SU-DHL-6 (cell line): ENCODE data around the gene RAB1B.

Experiments
- H2AFZ ChIP-seq: fragments of 200-600 bp; sonication (generic); 2 replicates; pipeline ENCODE4 v1.6.1; 2014; ENCODE audit warnings: low read depth, mild to moderate bottlenecking, moderate library complexity, mixed read lengths, antibody characterized with exemption, low read length; ENCODE audit not compliant: severe bottlenecking
- H3F3A ChIP-seq: fragments of 200-600 bp; shearing (Covaris generic); 2 replicates; pipeline ENCODE4 v1.6.0; 2016; ENCODE audit warnings: antibody characterized with exemption, mild to moderate bottlenecking; ENCODE audit not compliant: insufficient read depth
- H3K27ac ChIP-seq: fragments of 200-600 bp; sonication (generic); 2 replicates; pipeline ENCODE4 v1.5.1; 2016; ENCODE audit warnings: low read depth, mild to moderate bottlenecking, low read length, moderate library complexity, mixed read lengths
- H3K27me3 ChIP-seq: fragments of 200-600 bp; sonication (generic), shearing (Covaris generic); 2 replicates; pipeline ENCODE4 v1.6.0; 2014; ENCODE audit warnings: mild to moderate bottlenecking, low read length
- H3K36me3 ChIP-seq: fragments of 200-600 bp; sonication (generic); 2 replicates; pipeline ENCODE4 v1.6.1; 2014; ENCODE audit warnings: mild to moderate bottlenecking, low read length, mixed read lengths
- H3K4me2 ChIP-seq: fragments of 300-600, 200-600 bp; shearing (Covaris generic), sonication (generic); 2 replicates; pipeline ENCODE4 v1.6.0; 2014; ENCODE audit warnings: low read length, low read depth, mild to moderate bottlenecking; ENCODE audit not compliant: poor library complexity, severe bottlenecking
- H3K4me3 ChIP-seq: fragments of 200-600 bp; sonication (generic); 2 replicates; pipeline ENCODE4 v1.5.1; 2014; ENCODE audit warnings: antibody characterized with exemption, low read length, mild to moderate bottlenecking, mixed read lengths; ENCODE audit not compliant: insufficient read depth, poor library complexity, severe bottlenecking
- H3K79me2 ChIP-seq: fragments of 200-600 bp; sonication (generic); 2 replicates; pipeline ENCODE4 v1.6.1; 2014; ENCODE audit warnings: mild to moderate bottlenecking, low read length, moderate library complexity; ENCODE audit not compliant: insufficient read depth
- H3K9ac ChIP-seq: fragments of 200-600 bp; sonication (generic); 2 replicates; pipeline ENCODE4 v1.7.0; 2014; ENCODE audit warnings: mild to moderate bottlenecking, low read length
- H3K9me2 ChIP-seq: fragments of 200-600 bp; sonication (generic); replicated peaks from 2 replicates; pipeline ENCODE4 v1.6.1; 2014; ENCODE audit warnings: low read length; ENCODE audit not compliant: insufficient read depth
- H3K9me3 ChIP-seq: fragments of 200-600 bp; sonication (generic); 2 replicates; pipeline ENCODE4 v1.6.1; 2014; ENCODE audit warnings: low read length, mixed read lengths; ENCODE audit not compliant: insufficient read depth
- H4K20me1 ChIP-seq: fragments of 200-600 bp; sonication (generic); 2 replicates; pipeline ENCODE4 v1.6.1; 2014; ENCODE audit warnings: low read depth, mild to moderate bottlenecking, antibody characterized with exemption, low read length, moderate library complexity, mixed read lengths
- CTCF ChIP-seq: fragments of 200-600 bp; sonication (generic); IDR thresholded peaks from one replicate; pipeline ENCODE4 v1.5.1; 2017; ENCODE audit warnings: antibody characterized with exemption, mild to moderate bottlenecking, low read length, moderate library complexity; ENCODE audit not compliant: insufficient read depth, poor library complexity, severe bottlenecking
- EZH2phosphoT487 ChIP-seq: fragments of 200-600 bp; sonication (generic), shearing (Covaris generic); conservative IDR thresholded peaks from 2 replicates; pipeline ENCODE4 v1.6.1; 2018; ENCODE audit warnings: mild to moderate bottlenecking, antibody characterized with exemption, low read length, moderate library complexity, mixed read lengths

Gene RAB1B

GRCh38 chr11:66258473-66258893, 10.0 kb upstream of the RAB1B start:
- H3K9me2 ChIP-seq, result no peaks in the 10 kb centered on the region
- H3K27me3 ChIP-seq, result no peaks in the 10 kb centered on the region
- H3K4me3 ChIP-seq, result peak overlapping the region; percentile 90
- peak overlapping the region; percentile 88 for H3K9ac ChIP-seq
- TF ChIP-seq CTCF, result no peak
- TF ChIP-seq EZH2phosphoT487, result no peak
- H3K9me3 ChIP-seq, result no peaks in the 10 kb centered on the region
- no peak overlapping the region for H3K27ac ChIP-seq
- no peaks in the 10 kb centered on the region for H4K20me1 ChIP-seq
- H3K79me2 ChIP-seq, result no peaks in the 10 kb centered on the region; the same call in 1 of the 2 replicates
- no peaks in the 10 kb centered on the region for H3F3A ChIP-seq
- H2AFZ ChIP-seq, result no peak overlapping the region
- peak overlapping the region; percentile 78 for H3K4me2 ChIP-seq
- H3K36me3 ChIP-seq, result no peaks in the 10 kb centered on the region

- Histone ChIP-seq H3K27ac (no peak overlapping the region), H3F3A (no peaks in the 10 kb centered on the region), H3K9me3 (no peaks in the 10 kb centered on the region), H3K4me3 (no peak overlapping the region), H2AFZ (no peak overlapping the region), H3K9ac (no peak overlapping the region; the same call in 1 of the 2 replicates), H3K36me3 (no peaks in the 10 kb centered on the region), H3K79me2 (no peaks in the 10 kb centered on the region; the same call in 1 of the 2 replicates), H3K27me3 (no peaks in the 10 kb centered on the region), H3K4me2 (peak overlapping the region; percentile 78), H4K20me1 (no peaks in the 10 kb centered on the region), H3K9me2 (no peaks in the 10 kb centered on the region)
- TF ChIP-seq EZH2phosphoT487 (no peak), CTCF (no peak)
Measured at GRCh38 chr11:66259225-66259624, 9.2 kb upstream of the RAB1B start.

- no peak overlapping the region for H3K9ac ChIP-seq
- H3K79me2 ChIP-seq, result no peaks in the 10 kb centered on the region; the same call in 1 of the 2 replicates
- TF ChIP-seq EZH2phosphoT487 (no peak), CTCF (no peak)
- H3F3A ChIP-seq, result no peaks in the 10 kb centered on the region
- no peak overlapping the region for H3K27ac ChIP-seq
- no peaks in the 10 kb centered on the region for H3K9me2 ChIP-seq
- no peaks in the 10 kb centered on the region for H3K9me3 ChIP-seq
- no peaks in the 10 kb centered on the region for H3K27me3 ChIP-seq
- no peak overlapping the region for H3K4me2 ChIP-seq
- H4K20me1 ChIP-seq, result no peaks in the 10 kb centered on the region
- no peak overlapping the region for H2AFZ ChIP-seq
- H3K36me3 ChIP-seq, result no peaks in the 10 kb centered on the region
- no peak overlapping the region for H3K4me3 ChIP-seq
Measured at GRCh38 chr11:66259956-66260355, 8.5 kb upstream of the RAB1B start.
